ENCODE measurements around the gene MCTP1.

- no peak for TF ChIP-seq CTCF (IDR thresholded peaks at IDR 0.05; ENCODE audit: low read length)
- TF ChIP-seq EZH2phosphoT487 (IDR thresholded peaks at IDR 0.05; ENCODE audit: low read length), result no peak
These were observed 452.2 kb downstream of the MCTP1 start for GRCh38 chr5:94832685-94833084.

All from MM.1S (cell line).